Stimulated activated CD8-positive, alpha-beta memory T cell treated with anti-CD3 and anti-CD28 coated beads, Interleukin-15, amount 100 ng/mL, for 48 hours (primary cell): ENCODE measurements around the gene PDLIM7.
A peak's percentile ranks its signal among the peaks of the same experiment; 100 is the strongest.

Experiments used
- DNase-seq, 2 donors: peaks; one replicate each; pipeline ENCODE4 v3.0.0-alpha.2; 2020; ENCODE audit warnings: low read depth in 2 of 2

Gene PDLIM7

DNA sequence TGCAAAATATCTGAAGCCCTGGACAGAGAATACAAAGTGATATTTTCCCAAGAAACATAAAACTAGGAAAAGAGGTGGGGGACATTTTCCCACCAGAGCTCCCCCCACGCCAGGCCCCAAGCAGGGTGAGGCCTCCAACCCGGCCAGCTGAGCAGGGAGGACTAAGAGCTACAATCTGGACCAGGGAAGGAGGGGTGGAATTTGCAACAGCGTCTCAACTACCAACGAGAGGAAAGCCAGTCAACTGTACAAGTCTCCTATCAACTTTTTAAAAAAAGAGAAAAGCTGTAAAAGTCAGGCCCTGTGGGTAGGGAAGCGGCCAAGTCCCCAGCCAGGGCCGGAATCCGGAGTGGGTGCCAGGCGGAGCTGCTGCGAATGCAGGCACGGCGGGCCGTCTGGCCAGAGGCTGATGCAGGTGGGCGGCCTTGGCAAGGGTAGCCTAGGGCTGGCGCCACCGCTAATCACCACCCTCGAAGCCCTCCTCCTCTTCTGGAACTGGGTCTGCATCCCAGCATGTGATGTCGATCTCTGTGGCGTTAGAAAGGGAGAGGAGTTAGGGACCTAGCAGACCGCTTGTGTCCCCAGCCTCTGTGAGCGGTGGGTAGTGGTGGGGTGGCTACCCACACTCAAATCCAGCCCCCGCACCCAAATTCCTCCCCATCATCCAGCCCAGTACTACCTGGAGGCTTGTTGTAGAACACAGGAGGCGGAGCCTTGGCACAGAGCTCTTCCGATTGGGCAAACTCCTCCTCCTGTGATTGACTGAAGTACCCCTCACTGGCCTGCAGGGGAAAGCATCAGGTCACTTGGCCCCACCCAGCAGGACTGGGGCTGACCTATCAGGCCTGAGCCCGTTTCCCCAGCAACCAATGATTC, 40.2 kb downstream of the PDLIM7 start:
- peak; percentile 64 to 69 for DNase-seq

DNA sequence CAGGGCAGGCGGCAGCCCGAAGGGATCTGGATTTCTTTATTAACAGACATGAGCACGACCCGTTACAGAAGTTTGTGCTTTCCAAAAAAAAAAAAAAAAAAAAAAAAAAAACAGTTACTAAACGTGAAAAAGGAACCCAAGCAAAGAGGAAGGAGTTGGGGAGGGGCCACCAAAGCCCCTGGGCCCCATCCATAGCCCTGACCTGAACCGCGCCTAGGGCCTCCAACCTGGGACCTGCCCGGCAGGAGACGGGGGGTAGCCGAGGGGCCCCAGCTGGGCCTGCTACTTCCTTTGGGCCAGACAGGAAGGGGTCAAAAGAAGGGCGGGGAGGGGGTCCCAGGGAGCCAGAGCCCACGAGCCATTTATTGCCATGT, 40.8 kb downstream of the PDLIM7 start:
- no peak for DNase-seq

GRCh38 chr5:177455661-177456590, 41.5 kb downstream of the PDLIM7 start:
- DNase-seq, result peak; percentile 91 to 92

DNA sequence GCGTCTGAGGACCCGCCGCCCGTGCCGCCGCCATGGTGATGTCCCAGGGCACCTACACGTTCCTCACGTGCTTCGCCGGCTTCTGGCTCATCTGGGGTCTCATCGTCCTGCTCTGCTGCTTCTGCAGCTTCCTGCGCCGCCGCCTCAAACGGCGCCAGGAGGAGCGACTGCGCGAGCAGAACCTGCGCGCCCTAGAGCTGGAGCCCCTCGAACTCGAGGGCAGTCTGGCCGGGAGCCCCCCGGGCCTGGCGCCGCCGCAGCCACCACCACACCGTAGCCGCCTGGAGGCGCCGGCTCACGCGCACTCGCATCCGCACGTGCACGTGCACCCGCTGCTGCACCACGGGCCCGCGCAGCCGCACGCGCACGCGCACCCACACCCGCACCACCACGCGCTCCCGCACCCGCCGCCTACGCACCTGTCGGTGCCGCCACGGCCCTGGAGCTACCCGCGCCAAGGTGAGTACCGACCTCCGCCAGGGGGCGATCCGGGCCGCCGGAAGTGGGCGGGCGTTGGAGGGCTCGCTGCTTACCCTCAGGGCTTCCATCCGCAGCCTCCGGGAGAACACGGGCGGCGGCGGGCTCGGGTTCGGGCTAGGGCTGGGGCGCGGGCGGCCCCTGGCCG, 42.3 kb downstream of the PDLIM7 start:
- DNase-seq, result peak; percentile 89 to 90

DNA sequence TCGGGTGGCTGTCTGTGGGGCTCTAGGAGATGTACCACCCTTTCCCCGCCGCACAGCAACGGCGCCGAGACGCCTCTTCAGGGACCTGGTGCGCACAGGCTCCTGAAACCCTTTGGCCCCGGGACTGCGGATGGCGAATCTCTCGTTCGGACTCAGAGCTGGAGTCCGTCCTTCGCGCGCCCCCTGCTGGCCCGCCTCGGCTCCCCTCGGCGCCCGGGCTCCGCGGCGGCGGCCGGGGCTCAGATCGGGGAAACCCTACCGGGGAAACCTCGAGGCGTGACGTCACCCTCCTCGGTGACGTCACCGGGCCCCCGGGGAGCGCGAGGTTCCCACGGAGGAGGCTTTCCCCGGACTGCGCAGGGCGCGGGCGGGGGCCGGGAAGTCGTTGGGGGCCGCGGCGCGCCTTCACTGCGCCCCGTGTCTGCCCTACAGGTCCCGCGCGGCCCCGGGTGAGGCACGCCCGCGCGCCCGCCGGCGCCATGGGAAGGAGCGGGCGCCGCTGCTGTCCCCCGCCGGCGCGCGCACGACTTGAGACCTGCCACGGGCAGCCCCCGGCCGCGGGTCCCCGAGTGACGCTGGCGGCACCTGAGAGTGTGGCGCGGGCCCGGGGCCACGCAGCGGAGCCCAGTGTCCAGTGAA, 42.9 kb downstream of the PDLIM7 start:
- DNase-seq, result peak; percentile 91 to 93

GRCh38 chr5:177453852-177454396, 43.5 kb downstream of the PDLIM7 start:
- no peak for DNase-seq

DNA sequence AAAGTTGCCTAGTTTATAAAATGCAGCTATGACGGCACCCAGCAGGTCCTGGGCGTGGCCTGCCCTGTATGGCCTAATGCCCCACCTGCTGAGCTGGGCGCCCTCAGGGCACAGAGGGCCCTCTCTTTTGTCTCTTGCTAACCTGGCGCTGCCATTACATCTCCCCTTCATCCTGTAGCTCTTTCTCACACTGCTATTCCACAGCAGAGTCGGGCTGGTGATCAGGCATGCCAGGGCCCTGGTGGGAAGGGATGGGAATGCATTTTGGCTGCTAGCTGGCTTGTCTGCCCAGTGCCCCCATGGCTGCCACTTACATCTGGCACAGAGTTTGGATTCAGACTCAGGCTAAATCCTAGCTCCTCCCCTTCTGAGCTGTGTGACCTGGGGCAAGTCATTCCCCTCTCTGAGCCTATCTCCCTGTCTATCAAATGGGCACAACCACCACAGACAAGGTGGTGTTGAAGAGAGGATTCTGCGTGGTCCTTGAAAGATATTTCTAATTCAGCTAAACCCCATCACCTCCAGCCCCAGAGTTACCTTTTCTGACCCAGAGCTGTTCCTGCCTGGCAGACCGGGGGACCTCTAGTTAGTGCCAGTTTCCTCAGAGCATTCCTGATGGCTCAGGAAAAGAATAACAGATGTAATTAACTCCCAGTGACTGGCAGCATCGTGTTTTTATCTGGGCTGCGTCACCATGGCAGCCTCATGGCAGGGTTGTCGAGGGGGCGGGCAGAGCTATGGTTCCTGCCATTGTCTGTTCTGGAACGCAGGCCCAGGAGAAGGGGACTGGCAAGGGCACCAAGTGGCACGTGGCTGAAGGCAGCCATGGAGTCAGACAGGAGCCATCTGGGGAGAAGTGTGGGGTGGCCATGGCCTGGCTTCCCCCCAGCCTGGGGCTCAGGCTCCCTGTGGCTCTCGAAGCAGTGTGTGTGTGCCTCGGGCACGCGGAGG, 44.4 kb downstream of the PDLIM7 start:
- DNase-seq, result no peak

DNA sequence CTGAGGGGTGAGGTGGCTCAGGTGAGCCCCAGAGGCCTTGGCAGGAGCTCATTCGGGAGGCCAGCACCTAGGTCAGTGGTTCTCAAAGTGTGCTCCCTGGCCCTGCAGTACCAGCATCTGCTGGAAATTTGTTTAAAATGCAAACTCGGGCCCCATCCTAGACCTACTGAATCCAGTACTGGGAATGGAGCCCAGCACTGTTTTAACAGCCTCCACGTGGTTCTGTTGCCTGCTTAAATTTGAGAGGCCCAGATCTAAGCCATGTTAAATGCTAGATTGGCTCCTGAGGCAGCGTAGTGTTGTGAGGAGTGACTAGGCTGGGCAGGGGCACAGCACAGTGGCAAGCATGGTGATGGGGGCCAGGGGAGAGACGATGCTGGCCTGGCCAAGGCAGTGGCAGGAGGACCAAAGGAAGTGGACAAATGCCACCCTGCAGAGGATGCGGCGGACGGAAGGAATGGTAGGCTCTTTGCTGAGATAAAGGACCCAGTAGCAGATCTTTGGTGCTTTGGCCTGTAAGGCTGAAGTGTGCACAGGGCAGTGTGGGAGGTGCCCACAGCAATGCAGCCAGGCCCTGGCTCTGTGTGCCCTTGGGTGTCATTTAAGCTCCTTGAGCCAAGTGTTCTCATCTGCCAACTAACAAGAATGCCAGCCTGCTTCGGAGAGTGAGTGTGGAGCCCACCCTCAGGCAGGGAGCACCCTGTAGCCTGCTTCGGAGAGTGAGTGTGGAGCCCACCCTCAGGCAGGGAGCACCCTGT, 46.6 kb downstream of the PDLIM7 start:
- DNase-seq, result no peak

GRCh38 chr5:177449140-177450061, 48.0 kb downstream of the PDLIM7 start:
- no peak for DNase-seq

GRCh38 chr5:177448244-177448950, 49.0 kb downstream of the PDLIM7 start:
- no peak for DNase-seq

- DNase-seq, result no peak
Measured at GRCh38 chr5:177447611-177448243, 49.7 kb downstream of the PDLIM7 start.

GRCh38 chr5:177447066-177447610, 50.3 kb downstream of the PDLIM7 start:
- peak; percentile 54 to 56 for DNase-seq

DNA sequence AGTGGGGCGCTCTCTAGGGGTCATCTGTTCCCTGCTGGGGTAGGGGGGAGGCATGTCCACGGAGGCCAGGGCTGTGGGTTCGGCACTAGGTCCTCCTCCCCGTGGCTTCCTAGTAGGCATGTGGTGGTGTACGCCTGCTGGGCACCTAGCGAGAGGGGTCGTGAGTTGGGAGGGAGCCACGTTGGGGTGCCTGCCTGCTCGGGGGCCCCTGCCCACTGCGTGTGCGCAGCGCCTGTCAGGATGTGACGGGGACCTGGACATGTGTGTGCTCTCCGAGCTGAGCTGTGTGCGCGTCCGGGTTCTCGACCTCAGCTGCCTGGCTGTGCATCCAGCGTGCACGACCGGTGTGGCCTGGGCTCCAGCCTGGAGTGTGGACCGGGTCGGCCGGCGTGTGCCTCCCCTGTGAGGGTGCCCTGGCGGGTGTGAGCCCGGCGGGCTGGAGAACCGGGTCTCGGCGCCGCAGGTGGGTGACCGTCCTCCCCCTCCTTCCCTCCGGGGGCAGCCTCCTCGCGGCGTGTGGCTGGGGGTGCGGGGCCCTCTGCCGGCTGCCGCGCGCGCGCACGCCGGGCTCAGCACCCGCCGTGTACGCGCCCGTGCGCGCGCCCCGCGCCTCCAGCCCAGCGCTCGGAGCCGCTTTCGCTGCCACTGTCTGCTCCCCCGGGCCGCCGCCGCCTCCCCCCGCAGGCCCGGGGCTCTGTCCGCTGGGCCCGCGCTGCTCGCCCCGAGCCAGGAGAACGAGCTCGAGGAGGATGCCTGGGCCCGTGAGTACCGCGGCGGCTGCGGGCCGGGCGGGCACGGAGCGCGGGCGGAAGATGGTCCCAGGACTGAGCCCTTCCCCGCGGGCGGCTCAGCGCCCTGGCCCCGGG, 51.0 kb downstream of the PDLIM7 start, which contains the start of gene PRR7:
Gene PRR7 (plus strand): TSS at position 615 of the 866 bp plus-strand sequence. CDS start 8,254 bp downstream, outside the sequence.
- DNase-seq, result peak; percentile 61 to 62

DNA sequence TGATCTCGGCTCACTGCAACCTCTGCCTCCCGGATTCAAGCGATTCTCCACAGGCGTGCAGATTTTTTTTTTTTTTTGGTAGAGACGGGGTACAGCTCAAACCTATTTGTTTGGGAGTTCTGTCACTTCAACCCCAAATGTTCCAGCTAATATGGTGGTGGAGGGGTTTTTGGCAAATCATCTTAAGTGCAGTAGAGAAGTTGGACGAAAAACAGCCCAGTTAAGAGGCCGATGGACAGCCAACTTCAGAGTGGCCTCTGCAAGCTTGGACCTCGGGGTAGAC, 51.5 kb downstream of the PDLIM7 start:
- no peak for DNase-seq

GRCh38 chr5:177445052-177445916, 52.1 kb downstream of the PDLIM7 start:
- no peak for DNase-seq
